ENCODE measurements around the gene ZNF362. TPM values are rescaled to one million over a fixed set of nuclear protein-coding genes. Genes with fewer than 3 reads are reported as not detected.
"Not testable (repeated sequence)": the region's sequence is repeated elsewhere in the genome, so short reads cannot be mapped to it uniquely, and the experiment has no call there.

ZNF362 gene
- total RNA-seq, 1 donor from 2014 or later: 30.3 TPM

GRCh38 chr1:33282791-33283190 is 26.5 kb downstream of the ZNF362 start:
- DNase-seq (ENCODE audit: extremely low read depth, low read depth, low spot score): no peak

- DNase-seq (ENCODE audit: extremely low read depth, low read depth, low spot score): no peak
These were observed 27.8 kb downstream of the ZNF362 start for GRCh38 chr1:33284049-33284448.

GRCh38 chr1:33286451-33287185 is 30.3 kb downstream of the ZNF362 start:
- DNase-seq (ENCODE audit: extremely low read depth, low read depth, low spot score): no peak

GRCh38 chr1:33287317-33287716 is 31.0 kb downstream of the ZNF362 start:
- DNase-seq (ENCODE audit: extremely low read depth, low read depth, low spot score): no peak

- DNase-seq (ENCODE audit: extremely low read depth, low read depth, low spot score): no peak
These were observed 32.9 kb downstream of the ZNF362 start for GRCh38 chr1:33288976-33289857.

GRCh38 chr1:33289858-33290154 is 33.5 kb downstream of the ZNF362 start:
- DNase-seq (ENCODE audit: extremely low read depth, low read depth, low spot score): no peak

- DNase-seq (ENCODE audit: extremely low read depth, low read depth, low spot score): not testable (repeated sequence)
These were observed 34.3 kb downstream of the ZNF362 start for GRCh38 chr1:33290615-33291014.

GRCh38 chr1:33292726-33293340 is 36.5 kb downstream of the ZNF362 start:
- DNase-seq (ENCODE audit: extremely low read depth, low read depth, low spot score): no peak

GRCh38 chr1:33294071-33295010 is 38.0 kb downstream of the ZNF362 start:
- no peak for DNase-seq (ENCODE audit: extremely low read depth, low read depth, low spot score)

GRCh38 chr1:33295023-33295422 is 38.7 kb downstream of the ZNF362 start:
- no peak for DNase-seq (ENCODE audit: extremely low read depth, low read depth, low spot score)

- DNase-seq (ENCODE audit: extremely low read depth, low read depth, low spot score): peak; percentile 9
These were observed 39.3 kb downstream of the ZNF362 start for GRCh38 chr1:33295450-33296081.

- DNase-seq (ENCODE audit: extremely low read depth, low read depth, low spot score): no peak
These were observed 39.8 kb downstream of the ZNF362 start for GRCh38 chr1:33296082-33296458.

GRCh38 chr1:33296824-33297223 is 40.5 kb downstream of the ZNF362 start:
- DNase-seq (ENCODE audit: extremely low read depth, low read depth, low spot score): no peak

- no peak for DNase-seq (ENCODE audit: extremely low read depth, low read depth, low spot score)
These were observed 41.8 kb downstream of the ZNF362 start for GRCh38 chr1:33297911-33298622.

- peak; percentile 10 for DNase-seq (ENCODE audit: extremely low read depth, low read depth, low spot score)
These were observed 42.5 kb downstream of the ZNF362 start for GRCh38 chr1:33298623-33299277.

- DNase-seq (ENCODE audit: extremely low read depth, low read depth, low spot score): no peak
These were observed 43.3 kb downstream of the ZNF362 start for GRCh38 chr1:33299461-33300155.

- no peak for DNase-seq (ENCODE audit: extremely low read depth, low read depth, low spot score)
These were observed 44.4 kb downstream of the ZNF362 start for GRCh38 chr1:33300673-33301072.

- DNase-seq (ENCODE audit: extremely low read depth, low read depth, low spot score): no peak
These were observed 45.1 kb downstream of the ZNF362 start for GRCh38 chr1:33301273-33301984.
